K562 (cell line): ENCODE results near the gene VARS1. TPM values are rescaled to one million over a fixed set of nuclear protein-coding genes. Genes with fewer than 3 reads are reported as not detected.

Experiments used
- CREB3 ChIP-seq: fragments of 450-650 bp; conservative IDR thresholded peaks from 2 replicates; pipeline ENCODE4 v1.6.1; 2016; ENCODE audit warnings: missing genetic modification characterization, low read depth, mild to moderate bottlenecking, missing compliant biosample characterization, moderate library complexity
- EZH2 ChIP-seq: IDR thresholded peaks from 2 replicates; pipeline ENCODE4 v1.6.1; 2012; ENCODE audit warnings: low read depth, mild to moderate bottlenecking, inconsistent platforms, low read length, borderline replicate concordance
- HEY1 ChIP-seq: fragments of 250-450 bp; sonication (Bioruptor Pico); IDR thresholded peaks from 2 replicates; pipeline ENCODE4 v1.5.0; 2020; ENCODE audit warnings: mild to moderate bottlenecking, moderate library complexity, borderline replicate concordance
- KLF1 ChIP-seq: fragments of 450-650 bp; IDR thresholded peaks from 2 replicates; pipeline ENCODE4 v1.6.1; 2016; ENCODE audit warnings: missing genetic modification characterization, missing compliant biosample characterization
- MCM3 ChIP-seq: fragments of 450-650 bp; IDR thresholded peaks from 2 replicates; pipeline ENCODE4 v1.6.1; 2016
- MTA2 ChIP-seq: fragments of 450-650 bp; IDR thresholded peaks from 2 replicates; pipeline ENCODE4 v1.6.1; 2016; ENCODE audit warnings: low read depth
- NBN ChIP-seq: fragments of 450-650 bp; IDR thresholded peaks from 2 replicates; pipeline ENCODE4 v1.6.1; 2016; ENCODE audit warnings: low read depth, mild to moderate bottlenecking
- NELFE ChIP-seq: IDR thresholded peaks from 2 replicates; pipeline ENCODE4 v1.6.1; 2011; ENCODE audit warnings: mild to moderate bottlenecking; ENCODE audit not compliant: insufficient read depth, insufficient read length
- OTX1 ChIP-seq: fragments of 450-650 bp; formaldehyde crosslinking; IDR thresholded peaks from 2 replicates; pipeline ENCODE4 v1.4.0; 2022; ENCODE audit warnings: mild to moderate bottlenecking
- PHF20 ChIP-seq: fragments of 450-650 bp; IDR thresholded peaks from 2 replicates; pipeline ENCODE4 v1.6.1; 2018; ENCODE audit not compliant: partially characterized antibody
- POLR2B ChIP-seq: fragments of 450-650 bp; IDR thresholded peaks from 2 replicates; pipeline ENCODE4 v1.6.1; 2018; ENCODE audit warnings: low read depth; ENCODE audit not compliant: partially characterized antibody
- POLR2H ChIP-seq: IDR thresholded peaks from 2 replicates; pipeline ENCODE4 v1.6.1; 2016; ENCODE audit warnings: missing genetic modification characterization, low read depth, mild to moderate bottlenecking, control low read depth, missing compliant biosample characterization, moderate library complexity
- PTRF ChIP-seq: fragments of 450-650 bp; IDR thresholded peaks from 2 replicates; pipeline ENCODE4 v1.6.1; 2016; ENCODE audit warnings: mild to moderate bottlenecking, missing genetic modification characterization, missing compliant biosample characterization
- TCFL5 ChIP-seq: fragments of 250-450 bp; sonication (Bioruptor Pico); conservative IDR thresholded peaks from 2 replicates; pipeline ENCODE4 v1.6.1; 2021; ENCODE audit warnings: mild to moderate bottlenecking, moderate library complexity, matching md5 sums
- TFE3 ChIP-seq: fragments of 450-650 bp; formaldehyde crosslinking; IDR thresholded peaks from 2 replicates; pipeline ENCODE4 v1.4.0; 2020; ENCODE audit warnings: mild to moderate bottlenecking, mixed read lengths
- TRIM24 ChIP-seq, 2 experiments: fragments of 450-650 bp; IDR thresholded peaks; 2 replicates each; pipeline ENCODE4 v1.6.1; 2016
- TSHZ1 ChIP-seq: fragments of 250-450 bp; sonication (Bioruptor Pico); IDR thresholded peaks from 2 replicates; pipeline ENCODE4 v1.4.0; 2020; ENCODE audit warnings: mild to moderate bottlenecking, moderate library complexity
- ZNF124 ChIP-seq: sonication (generic); formaldehyde crosslinking; IDR thresholded peaks from 2 replicates; pipeline ENCODE4 v1.8.1; 2022; ENCODE audit warnings: missing genetic modification reagents
- ZNF436 ChIP-seq: fragments of 250-450, 450-650 bp; sonication (Bioruptor Pico); formaldehyde crosslinking; IDR thresholded peaks from 2 replicates; pipeline ENCODE4 v1.7.0; 2020; ENCODE audit warnings: mild to moderate bottlenecking
- ZNF717 ChIP-seq: fragments of 250-450 bp; sonication (Bioruptor Pico); IDR thresholded peaks from 2 replicates; pipeline ENCODE4 v1.5.0; 2021
- ZNF740 ChIP-seq, 3 experiments: fragments of 200-800 bp in 1 of 3; sonication (Bioruptor generic) in 1 of 3; sonication (generic) in 1 of 3; formaldehyde crosslinking in 1 of 3; IDR thresholded peaks; 2 replicates each; pipeline versions ENCODE4 v1.6.1 to v1.8.0; 2016 to 2022; ENCODE audit warnings: mild to moderate bottlenecking in 2 of 3, missing compliant biosample characterization in 2 of 3, missing genetic modification characterization in 2 of 3, missing genetic modification reagents in 1 of 3
- ZNF77 ChIP-seq: fragments of 250-450 bp; sonication (Bioruptor Pico); IDR thresholded peaks from 2 replicates; pipeline ENCODE4 v1.5.0; 2020
- polyA plus RNA-seq, 8 experiments: library from polyadenylated mRNA; depleted of rRNA in 4 of 8; stranded (reverse) in 5 of 8; unstranded in 3 of 8; fragments of >200 nt; fragmentation: Nextera tagmentation in 2 of 8; fragmentation: Illumina TruSeq in 1 of 8; extraction: Ambion mirVana in 2 of 8; extraction: Trizol in 1 of 8; gene quantifications; 2 replicates each; pipeline versions ENCODE4 v1.2.1 to v1.2.3, GENCODE V29; 2011 to 2014; ENCODE audit warnings: inconsistent platforms in 1 of 8, missing spikeins in 1 of 8
- total RNA-seq, 7 experiments: library from RNA; depleted of rRNA in 6 of 7; stranded (reverse); fragments of >200 nt in 6 of 7; fragmentation: Illumina TruSeq in 2 of 7; extraction: Trizol in 2 of 7; gene quantifications; 2 replicates each; pipeline versions ENCODE4 v1.2.1 to v1.2.3, GENCODE V29; 2011 to 2021; ENCODE audit warnings: low replicate concordance in 1 of 7

Gene VARS1
- total and polyA plus RNA-seq, 9 of the 15 experiments (the other 6 are each of a cell fraction or from before 2014, with no cell fraction given), result 2.9 to 488 (median 130) TPM

GRCh38 chr6:31822036-31822821, 26.7 kb upstream of the VARS1 start (continued):
- no peak for TF ChIP-seq ZNF124 (CRISPR knock-in tag)
- peak; percentile 91 for TF ChIP-seq POLR2B
- TF ChIP-seq ZNF740 (CRISPR knock-in tag; IDR thresholded peaks at IDR 0.05), result peak; percentile 73
- TF ChIP-seq ZNF740 (tag; IDR thresholded peaks at IDR 0.05), result peak; percentile 10 to 97; a peak in 2 of 4 replicates
- TF ChIP-seq TFE3 (CRISPR knock-in tag), result no peak
- no peak for TF ChIP-seq NBN
- no peak for TF ChIP-seq TSHZ1 (CRISPR knock-in tag)
- no peak for TF ChIP-seq ZNF436 (CRISPR knock-in tag)
- TF ChIP-seq TRIM24 (IDR thresholded peaks at IDR 0.05), result peak in 1 of 2 experiments; percentile 63; a peak in 2 of 4 replicates
- TF ChIP-seq EZH2, result no peak
- 0 out of 2 replicates have a peak, but pooled peaks have one; percentile 10 for TF ChIP-seq HEY1 (CRISPR knock-in tag)
- TF ChIP-seq PHF20, result no peak
- no peak for TF ChIP-seq MTA2
- no peak for TF ChIP-seq ZNF77
- TF ChIP-seq PTRF (tag), result no peak
- no peak for TF ChIP-seq NELFE
- TF ChIP-seq KLF1 (tag), result no peak
- peak; percentile 87; the same call in 1 of the 2 replicates for TF ChIP-seq CREB3 (tag)
- TF ChIP-seq TCFL5, result peak; percentile 7; the same call in 1 of the 2 replicates
- TF ChIP-seq POLR2H (tag), result no peak
- TF ChIP-seq MCM3, result no peak
- 0 out of 2 replicates have a peak, but pooled peaks have one; percentile 45 for TF ChIP-seq ZNF717
- peak; percentile 40; the same call in 1 of the 2 replicates for TF ChIP-seq OTX1 (CRISPR knock-in tag)
